Right renal pelvis (tissue), 4 donors: ENCODE data around the gene LRRC8A. TPM values are rescaled to one million over a fixed set of nuclear protein-coding genes. Genes with fewer than 3 reads are reported as not detected.
"Not testable (repeated sequence)": the region's sequence is repeated elsewhere in the genome, so short reads cannot be mapped to it uniquely, and the experiment has no call there.

Experiments
- DNase-seq, 4 donors: peaks; one replicate each; pipeline ENCODE4 v3.0.0-alpha.2; 2013; ENCODE audit warnings: low read depth in 4 of 4, low spot score in 3 of 4, missing footprints in 1 of 4
- polyA plus RNA-seq, 4 donors: library from polyadenylated mRNA; unstranded; fragments of 120-200 nt; gene quantifications; one replicate each; pipeline ENCODE4 v1.2.1, GENCODE V29; 2013; ENCODE audit not compliant: insufficient read length in 4 of 4

The LRRC8A gene
- polyA plus RNA-seq, 4 donors: 29.5 to 34.3 (median 30.6) TPM

DNA sequence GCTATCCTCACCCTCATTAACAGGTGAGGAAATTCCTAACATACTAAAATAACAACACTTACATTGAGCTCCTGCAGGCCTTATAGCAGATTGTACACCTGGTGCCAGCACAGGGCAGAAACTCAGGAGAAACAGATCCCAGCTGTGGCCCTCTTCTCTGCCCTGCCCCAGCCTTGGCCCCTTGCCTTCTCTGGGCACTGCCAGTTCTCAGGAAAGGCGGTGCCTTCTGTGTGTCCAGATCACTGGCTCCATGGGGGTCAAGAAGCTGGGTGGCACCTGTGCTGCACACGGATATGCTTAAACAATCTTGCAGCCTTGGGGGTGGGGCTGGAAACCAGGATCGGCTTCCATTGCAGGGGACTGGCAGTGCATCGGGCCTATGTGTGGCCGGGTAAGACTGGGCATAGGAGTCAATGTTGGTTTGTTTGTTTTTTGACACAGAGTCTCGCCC lies 19.5 kb upstream of the LRRC8A start:
- DNase-seq: no peak

DNA sequence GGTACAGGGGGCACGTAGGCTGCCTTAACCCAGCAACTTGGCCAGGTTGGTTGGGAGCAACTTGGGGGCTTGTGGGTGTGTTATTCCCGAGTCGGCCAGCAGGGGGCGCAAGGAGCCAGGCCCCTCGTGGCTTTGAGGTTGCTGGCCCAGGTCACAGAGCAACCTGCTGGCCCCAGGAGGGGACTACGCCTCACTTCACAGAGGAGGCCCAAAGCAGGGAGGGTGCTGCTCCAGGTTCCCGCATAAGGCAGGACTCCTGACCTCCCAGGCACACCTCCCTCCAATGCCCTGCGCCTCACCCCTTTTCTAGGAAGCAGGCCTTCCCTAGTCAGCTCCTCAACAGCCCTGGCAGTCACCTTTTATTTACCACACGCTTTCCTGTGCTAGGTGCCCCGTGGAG lies 18.3 kb upstream of the LRRC8A start:
- no peak for DNase-seq

DNA sequence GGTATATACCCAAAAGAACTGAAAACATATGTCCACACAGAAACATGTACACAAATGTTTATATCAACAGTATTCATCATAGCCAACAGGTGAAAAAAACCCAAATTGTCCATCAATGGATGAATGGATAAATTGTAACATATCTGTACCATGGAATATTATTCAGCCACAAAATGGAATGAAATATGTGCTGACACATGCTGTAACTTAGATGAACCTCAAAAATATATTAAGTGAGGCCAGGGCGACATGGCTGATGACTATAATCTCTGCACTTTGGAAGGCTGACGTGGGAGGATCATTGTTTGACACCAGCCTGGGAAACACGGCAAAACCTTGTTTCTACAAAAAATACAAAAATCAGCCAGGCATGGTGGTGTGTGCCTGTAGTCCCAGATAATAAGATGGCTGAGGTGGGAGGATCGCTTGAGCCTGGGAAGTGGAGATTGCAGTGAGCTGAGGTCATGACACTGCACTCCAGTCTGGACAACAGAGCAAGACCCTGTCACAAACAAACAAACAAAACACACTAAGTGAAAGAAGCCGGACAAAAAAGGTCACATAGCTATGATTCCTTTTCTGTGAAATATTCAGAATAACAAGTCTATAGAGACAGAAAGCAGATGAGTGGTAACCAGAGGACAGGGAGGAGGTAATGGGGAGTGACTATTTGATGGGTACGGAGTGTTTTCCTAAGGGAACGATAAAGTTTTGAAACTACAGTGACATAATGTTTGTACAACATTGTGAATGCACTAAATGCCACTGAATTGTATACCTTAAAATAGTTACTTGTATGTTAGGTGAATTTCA lies 11.6 kb upstream of the LRRC8A start:
- no peak for DNase-seq

DNA sequence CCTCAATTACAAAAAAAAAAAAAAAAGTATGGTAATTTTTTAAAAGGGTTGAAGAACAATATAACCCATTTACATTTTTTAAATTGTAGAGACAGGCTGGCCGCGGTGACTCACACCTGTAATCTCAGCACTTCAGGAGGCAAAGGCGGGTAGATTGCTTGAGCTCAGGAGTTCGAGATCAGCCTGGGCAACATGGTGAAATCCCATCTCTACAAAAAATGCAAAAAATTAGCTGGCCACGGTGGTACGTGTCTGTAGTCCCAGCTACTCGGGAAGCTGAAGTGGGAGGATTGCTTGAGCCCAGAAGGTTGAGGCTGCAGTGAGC lies 11.0 kb upstream of the LRRC8A start:
- DNase-seq: not testable (repeated sequence)

DNA sequence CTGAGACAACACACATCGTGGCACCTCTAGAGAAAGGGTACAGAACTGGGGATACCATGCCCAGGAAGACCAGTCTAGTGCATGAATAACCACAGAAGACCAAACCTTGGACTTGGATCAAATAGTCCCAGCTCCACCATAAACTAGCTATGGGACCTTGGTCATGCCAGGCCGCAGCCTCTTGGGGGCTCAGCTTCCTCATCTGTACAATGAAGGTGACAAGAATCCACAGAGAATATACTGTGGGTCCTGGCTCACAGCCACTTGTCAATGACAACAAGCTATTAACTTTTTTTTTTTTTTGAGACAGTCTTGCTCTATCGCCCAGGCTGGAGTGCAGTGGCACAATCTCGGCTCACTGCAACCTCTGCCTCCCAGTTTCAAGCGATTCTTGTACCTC lies 4.1 kb upstream of the LRRC8A start:
- DNase-seq: no peak

DNA sequence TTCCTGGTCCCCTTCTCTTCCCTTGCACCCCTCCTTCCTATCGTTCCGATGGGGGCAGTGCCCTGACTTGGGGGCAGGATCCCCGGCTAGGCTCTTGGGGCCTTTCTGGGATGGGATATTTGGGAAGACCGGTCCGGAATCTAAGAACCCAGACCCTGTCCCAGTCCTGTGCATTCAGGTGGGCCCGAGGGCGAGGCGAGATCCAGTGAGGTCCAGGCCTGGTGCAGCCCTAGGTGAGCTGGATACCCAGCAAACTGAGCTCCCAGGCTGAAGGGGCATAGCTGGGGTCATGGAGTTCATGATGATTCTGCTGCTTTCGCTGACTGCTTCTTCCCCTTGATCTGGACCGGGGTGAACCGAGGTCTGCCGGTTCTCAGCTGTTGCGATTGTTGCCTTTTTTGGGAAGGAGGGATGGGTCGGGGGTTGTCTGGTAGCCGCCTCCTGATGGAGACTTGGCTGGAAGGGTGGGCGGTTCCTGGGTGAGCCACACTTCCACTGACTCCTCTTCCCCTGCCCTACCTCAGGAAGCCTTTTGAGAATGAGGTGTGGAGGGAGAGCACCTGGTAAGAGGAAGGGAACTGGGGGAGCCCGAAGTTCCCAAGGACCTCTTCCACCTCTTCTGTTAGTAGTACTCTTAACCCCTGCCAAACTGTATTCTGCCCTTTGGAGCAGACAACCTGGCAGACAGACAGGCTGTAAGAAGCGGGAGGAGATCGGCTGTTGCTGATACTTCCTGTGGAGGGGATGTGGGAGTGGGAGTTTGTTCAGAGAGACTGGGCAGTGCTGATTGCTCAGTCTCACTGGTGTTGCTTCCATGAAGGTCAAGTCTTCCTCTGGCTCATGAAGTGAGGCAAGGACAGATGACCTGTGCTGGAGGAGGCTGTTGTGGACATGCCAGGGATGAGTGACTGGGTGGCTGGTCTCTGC lies 1.0 kb downstream of the LRRC8A start:
- no peak for DNase-seq

DNA sequence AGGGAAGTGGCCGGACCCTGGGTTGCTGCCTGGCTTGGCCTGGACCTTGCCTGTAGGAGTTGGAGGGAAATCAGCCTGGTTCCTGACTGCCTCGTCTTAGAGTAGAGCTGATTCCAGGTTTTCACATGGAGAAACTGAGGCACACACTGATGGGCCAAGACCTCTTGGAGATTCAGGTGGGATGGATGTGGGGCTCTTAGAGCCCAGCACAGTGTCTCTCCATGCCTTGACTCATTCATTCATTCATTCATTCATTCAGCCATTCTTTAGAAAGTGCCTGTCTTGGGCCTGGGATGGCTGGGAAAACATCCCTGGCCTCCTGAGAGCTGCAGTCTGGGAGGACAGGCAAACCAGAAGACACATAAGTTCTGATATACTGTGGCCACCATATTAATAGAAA lies 2.2 kb downstream of the LRRC8A start:
- DNase-seq: no peak

DNA sequence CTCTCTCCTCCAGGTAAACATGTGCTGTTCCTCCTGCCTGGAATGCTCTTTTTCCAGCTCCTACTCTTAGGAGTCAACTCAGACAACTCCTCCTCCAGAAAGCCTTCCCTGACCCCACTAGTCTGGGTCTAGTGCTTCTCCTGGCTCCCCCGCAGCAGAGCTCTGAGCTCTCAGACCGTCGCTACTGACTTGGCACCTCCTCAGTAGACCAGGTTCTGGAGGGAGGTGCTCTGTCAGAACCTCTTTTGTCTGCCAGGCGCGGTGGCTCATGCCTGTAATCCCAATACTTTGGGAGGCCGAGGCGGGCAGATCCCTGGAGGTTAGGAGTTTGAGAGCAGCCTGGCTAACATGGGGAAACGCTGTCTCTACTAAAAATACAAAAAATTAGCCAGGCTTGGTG lies 3.4 kb downstream of the LRRC8A start:
- no peak for DNase-seq

DNA sequence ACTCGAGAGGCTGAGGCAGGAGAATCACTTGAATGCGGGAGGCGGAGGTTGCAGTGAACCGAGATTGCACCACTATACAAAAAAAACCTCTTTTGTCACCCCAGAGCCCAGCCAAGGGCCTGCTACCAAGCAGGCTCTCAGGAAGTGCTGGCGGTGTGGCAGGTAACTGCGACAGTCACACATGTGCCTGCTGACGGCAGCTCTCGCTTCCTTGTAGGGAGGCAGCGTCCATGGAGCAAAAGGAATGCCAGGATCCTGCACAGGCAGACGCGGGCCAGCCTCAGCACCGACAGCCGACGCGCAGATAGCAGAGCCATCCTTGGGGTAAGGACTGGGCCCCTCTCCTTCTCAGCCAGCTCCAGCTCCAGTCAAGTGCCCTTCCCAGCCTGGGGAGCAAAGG lies 3.9 kb downstream of the LRRC8A start:
- no peak for DNase-seq

DNA sequence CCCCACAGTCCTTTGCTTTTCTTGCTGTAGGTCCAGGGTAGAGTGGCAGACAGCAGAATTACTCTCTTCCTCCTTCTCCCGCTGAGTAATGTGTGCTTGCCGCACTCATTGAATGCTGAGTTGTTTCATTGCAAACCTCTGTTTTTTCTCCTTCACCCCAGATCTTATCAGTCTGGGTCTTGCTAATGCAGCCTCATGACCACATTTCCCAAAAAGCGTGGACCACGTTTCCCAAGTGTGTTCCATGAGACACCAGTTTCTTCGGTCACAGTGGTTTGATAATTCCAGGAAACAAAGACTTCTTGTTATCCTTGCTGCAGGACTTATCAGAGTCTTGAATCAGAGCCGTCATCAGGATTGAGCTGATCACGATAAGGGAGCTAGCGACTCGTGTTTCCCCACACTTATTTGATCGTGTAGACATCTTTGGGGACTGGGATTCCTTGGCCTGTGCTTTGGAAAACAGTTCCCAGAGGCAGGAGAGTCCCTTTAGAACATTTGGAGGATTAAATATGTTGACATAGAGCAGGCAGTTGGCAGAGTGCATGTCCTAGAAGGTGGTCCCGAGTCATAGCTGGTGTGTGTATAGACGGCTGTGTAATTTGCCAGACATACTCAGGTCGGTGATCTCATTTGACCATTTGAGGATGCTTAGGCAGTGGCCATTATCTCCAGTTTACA lies 4.4 kb downstream of the LRRC8A start:
- no peak for DNase-seq

DNA sequence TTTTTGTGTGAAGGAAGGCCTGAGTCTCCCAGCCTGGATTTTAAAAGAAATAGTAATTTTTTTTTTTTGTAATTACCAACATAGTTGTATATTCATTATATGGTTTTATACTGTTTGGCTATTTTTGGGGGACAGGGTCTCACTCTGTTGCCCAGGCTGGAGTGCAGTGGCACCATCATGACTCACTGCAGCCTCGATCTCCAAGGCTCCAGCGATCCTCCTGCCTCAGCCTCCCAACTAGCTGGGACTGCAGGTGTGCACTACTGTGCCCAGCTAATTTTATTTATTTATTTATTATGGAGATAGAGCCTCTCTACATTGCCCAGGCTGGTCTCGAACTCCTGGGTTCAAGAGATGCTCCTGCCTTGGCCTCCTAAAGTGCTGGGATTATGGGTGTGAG lies 5.1 kb downstream of the LRRC8A start:
- no peak for DNase-seq

DNA sequence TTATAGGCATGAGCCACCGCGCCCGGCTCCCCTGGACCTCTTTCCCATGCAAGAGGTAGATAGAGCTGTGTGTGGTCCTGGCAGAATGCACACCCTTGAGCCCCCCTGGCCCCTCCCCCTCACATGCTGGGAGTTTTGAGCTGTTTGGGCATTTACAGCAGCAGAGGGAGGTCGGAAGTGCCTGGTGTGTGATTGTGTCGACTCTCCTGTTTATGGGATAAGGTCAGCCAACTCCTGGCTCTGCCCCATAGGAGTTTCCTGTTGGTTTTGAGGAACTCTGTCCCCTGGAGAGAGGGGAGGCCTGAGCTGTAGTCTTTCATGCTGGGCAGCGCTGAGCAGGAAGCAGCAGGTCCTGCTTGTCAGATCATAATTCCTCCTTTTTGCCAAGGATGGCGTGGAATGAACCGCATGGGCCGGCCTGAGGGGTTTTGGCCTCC lies 6.0 kb downstream of the LRRC8A start:
- no peak for DNase-seq

DNA sequence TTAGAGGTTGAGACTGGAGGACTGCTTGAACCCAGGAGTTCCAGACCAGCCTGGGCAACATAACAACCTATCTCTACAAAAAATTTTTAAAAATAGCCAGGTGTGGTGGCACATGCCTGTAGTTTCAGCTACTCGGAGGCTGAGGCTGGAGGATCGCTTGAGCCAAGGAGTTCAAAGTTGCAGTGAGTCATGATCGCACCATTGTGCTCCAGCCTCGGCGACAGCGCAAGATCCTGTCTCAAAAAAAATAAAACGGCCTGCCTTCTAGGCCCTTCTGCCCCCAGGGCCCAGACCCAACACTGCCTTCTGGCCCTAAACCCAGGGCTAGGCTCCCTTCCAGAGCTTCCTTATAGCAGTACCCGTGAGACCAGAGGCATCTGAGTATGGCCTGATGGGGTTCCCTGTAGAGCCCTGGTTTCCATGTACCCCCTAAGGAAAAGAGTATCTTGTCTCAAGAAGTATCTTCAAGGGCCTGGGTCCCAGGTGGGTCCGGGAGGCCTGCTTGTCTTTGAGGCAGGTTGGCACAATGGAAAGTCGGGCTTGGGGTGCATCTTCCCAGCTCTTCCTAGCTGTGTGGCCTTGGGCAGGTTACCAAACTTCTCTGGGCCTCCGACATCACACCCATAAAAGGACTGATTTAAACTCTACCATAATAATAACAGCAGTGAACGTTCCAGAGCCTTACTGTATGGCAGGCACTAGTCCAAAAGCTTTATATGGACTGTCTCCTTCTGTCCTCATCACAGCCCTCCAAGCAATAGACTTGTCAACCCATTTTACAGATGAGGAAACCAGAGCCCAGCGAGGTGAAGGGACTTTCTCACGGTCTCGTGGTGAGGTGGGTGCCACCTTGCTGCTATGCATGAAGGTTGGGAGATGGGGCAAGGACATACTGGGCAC lies 9.6 kb downstream of the LRRC8A start:
- DNase-seq: no peak

DNA sequence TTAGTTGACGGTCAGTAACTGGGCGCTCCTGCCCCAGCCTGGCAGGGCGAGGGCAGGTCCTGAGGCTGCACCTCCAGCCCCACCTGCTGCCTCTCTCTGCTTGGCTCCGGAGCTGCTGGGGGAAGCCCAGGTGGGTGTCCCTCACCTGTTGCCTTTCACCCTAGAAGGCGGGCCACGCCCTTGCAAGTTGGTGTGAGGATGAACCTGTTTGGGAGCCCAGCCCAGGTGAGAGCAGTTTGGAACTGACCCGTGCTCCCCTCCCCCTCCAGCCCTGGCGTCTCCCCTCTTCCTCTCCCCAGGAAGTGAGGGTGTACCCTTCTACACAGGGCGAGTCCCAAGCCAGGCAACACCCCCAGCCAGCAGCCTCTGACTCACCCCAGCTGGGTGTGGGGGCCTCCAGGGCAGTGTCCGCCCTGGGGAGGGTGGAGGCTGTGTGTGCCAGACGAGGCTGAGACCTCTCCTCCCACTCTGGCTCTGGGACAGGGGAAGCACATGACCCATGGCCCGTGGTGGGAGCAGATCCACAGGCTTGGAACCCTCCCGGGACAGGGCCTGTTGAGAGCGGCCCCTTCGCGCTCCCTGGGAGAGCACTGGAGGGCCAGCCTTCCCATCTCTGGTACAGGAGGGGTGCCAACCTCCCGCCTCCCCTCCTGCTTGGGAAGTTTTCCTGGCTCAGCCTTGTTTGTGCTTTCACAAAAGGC lies 10.4 kb downstream of the LRRC8A start:
- no peak for DNase-seq

DNA sequence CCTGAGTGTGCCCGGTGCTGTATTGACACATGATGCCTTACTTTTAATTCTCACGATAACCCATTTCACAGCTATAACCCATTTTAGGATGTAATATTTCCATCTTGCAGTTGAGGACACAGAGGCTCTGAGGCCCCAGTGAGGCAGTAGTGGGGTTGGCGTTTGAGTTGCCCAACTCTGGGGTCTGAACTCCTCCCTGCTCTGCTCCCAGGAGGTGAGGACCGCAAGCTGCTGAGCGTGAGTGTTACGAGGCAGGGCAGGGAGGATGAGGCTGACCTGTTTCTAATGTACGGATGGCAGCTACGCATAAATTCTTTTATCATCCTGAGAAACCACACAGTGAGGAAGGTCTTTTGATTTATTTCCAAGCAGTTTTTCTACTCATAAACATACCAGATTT lies 11.4 kb downstream of the LRRC8A start:
- DNase-seq: no peak

DNA sequence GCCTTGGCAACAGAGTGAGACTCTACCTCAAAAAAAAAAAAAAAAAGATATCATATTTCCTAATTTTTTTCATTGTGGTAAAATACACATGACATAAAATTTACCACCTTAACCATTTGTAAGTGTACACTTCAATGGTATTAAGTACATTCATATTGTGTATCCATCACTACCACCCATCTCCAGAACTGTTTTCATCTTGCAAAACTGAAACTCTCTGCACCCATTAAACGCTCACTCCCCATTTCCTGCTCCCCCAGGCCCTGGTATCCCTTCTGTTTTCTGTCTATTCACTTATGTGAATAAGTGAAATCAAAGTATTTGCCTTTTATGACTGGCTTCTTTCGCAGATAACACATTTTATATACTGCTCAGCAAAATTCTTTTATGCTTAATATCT lies 12.8 kb downstream of the LRRC8A start:
- no peak for DNase-seq

DNA sequence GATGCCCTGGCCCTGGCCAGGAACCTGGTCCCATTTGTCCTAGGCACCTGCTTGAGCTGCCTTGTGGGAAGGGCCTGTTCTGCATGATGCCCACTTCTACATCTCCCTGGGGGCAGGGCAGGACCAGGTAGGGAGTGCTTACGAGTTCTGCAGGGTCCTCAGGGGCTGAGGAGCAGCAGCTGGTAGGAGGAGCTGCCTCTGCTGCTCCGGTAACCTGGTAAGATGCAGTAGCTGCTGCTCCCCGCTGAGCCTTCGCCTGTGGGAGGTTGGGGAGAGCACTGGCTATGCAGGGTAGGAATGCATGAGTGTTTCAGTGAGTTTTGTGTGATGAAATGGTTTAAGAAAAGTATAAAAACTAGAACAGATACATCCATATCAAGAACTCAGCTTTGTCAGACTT lies 13.6 kb downstream of the LRRC8A start:
- DNase-seq: no peak

DNA sequence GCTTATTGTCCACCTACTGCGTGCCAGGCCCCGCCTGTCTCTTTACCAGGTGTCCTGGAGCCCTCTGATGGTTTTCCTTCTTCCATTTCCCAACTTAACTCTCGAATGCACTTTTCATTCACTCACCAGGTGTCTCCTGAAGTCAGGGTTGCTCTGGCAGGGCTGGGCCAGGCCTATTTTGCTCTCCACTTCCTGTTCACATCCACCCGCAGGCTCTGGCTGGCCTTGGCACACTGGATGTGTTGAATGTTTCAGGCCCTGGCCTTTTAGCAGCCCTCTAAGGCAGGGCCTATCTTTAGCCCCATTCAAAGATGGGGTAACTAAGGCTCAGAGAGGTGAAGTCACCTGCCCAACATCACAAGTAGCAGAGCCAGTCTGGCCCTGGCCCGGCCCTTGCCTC lies 16.4 kb downstream of the LRRC8A start:
- DNase-seq: no peak

DNA sequence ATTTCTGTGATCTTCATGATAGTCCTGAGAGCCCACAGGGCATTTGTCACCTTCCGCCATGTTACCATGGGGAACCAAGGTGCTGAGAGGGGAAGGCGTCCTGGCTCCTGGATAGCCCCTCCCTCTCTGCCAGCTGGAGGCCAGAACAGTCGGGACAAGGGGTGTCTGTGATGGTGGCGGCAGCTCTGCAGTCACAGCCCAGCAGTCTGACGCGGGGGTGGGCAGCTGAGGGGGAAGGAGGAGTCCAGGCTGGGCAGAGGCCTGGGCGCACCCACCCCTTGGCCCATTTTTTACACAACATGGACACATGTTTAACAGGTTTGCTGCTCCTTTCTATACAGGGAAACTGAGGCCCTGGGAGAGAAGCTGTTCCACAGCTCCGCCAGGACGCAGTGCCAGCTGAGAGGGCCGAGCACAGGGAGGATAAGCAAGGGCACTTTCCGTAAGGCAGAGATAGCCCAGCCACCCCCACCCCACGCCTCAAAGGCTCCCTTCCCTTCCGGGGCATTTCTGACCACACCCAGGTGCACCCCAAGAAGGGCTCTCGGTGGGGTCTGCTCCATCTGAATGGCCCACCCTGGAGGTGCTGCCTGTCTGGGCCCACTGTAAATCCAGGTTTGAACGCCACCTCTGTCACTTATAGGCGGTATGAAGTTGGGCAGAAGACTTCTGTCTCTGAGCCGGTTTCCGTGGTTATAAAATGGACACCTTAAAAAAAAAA lies 17.1 kb downstream of the LRRC8A start:
- DNase-seq: no peak
